CD4-positive, alpha-beta T cell treated with Interleukin-15 for 4 hours (primary cell): ENCODE data around the gene GPR18.

ENCODE experiments used
- DNase-seq: peaks from one replicate; pipeline ENCODE4 v3.0.0-alpha.2; 2020; ENCODE audit warnings: low spot score

The GPR18 gene

DNA sequence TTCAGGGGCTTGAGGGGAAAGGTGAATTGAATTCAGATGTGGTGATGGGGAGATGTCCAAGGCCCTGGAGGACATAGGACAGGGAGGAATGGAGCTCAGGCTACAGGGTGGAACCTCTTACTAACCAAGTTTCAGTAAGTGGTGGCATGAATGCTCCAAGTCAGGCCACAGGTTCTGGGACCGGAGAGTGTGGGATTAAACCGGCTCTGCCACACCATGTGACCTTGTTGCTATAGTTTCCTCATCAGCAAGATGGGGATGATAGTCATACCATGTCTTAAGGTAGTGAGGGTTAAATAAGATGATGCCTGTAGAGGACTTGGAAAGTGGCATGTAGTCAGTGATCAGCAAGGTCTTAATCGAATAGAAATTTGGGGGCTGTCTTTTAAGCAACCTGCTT lies 32.7 kb upstream of the GPR18 start:
- DNase-seq = no peak

DNA sequence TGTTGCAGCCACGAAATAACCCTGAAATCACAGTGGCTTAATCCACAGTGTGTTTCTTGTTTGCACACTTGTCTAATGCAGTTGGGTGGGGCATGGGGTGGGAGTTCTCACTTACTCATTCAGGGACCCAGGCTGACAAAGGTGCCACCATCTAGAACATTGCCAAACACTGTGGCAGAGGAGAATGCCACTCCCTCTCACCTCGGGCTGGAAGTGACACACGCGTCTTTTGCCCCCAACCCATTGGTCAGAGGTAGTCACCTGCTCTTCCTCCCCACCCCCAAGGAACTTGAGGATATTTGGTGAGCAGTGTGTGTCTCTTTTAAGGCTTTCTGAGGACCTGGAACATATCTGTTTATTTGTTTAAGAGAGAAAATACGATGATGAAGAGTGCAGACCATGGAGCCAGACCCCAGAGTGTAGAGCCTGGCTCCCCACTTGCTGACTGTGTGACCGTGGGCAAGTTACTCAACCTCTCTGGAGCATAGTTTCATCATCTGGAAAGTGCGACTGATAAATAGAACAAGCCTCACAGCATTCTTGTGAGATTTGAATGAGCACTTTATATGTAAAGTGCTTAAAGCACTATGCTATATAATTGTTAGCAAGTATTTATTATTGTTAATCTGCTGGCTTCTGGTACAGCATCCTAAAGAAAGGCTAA lies 31.6 kb upstream of the GPR18 start:
- DNase-seq = peak; percentile 86

DNA sequence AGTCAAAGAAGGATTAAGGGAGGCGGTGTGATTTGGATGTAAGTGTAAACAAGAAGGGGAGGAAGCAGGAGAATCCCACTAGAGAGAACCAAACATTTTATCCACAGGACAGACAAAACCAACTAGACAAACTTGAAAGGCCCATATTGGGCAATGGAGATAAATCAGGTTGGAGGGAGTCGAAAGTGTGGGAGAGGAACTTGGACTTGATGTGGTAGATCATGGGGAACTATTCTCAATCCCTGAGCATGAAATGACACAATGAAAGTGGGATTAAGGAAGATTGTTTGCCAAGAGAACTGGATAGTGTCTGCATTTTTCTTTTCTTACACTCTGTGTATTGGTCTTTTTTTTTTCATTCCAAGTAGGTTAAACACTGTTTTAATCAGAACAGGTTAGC lies 31.1 kb upstream of the GPR18 start:
- no peak for DNase-seq

DNA sequence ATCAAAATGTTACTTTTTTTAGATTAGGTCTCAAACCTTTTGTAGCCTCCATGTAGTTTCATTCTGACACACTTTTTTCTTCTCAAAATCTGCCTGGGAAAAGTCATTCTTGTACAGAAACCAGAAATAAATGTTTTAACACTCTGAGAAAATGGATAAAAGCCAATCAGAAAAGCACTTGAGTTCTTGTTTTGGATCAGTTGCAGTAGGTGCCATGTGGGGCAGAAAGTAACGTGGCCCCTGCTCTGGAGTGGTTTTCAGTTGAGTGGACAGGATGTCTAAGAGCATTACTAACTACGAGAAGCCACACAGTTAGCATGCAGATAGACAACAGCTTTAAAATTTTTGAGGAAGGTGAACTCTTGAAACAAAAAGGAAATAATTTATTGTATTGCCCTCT lies 29.9 kb upstream of the GPR18 start:
- DNase-seq = no peak

DNA sequence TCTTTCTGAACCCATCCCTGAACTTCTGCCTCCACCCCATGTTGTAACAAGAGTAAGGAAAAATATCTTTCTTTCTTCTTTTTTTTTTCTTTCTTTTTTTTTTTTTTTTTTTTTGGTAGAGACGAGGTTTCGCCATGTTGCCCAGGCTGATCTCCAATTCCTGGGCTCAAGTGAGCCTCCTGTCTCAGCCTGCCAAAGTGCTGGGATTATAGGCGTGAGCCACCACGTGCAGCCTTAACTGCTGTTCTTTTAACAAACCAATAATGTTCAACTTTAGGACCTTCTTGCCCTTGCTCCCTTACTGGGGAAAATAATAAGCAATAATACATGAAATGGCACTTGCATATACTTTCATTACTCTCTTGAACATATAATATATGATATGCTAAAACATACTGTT lies 29.4 kb upstream of the GPR18 start:
- DNase-seq = no peak

DNA sequence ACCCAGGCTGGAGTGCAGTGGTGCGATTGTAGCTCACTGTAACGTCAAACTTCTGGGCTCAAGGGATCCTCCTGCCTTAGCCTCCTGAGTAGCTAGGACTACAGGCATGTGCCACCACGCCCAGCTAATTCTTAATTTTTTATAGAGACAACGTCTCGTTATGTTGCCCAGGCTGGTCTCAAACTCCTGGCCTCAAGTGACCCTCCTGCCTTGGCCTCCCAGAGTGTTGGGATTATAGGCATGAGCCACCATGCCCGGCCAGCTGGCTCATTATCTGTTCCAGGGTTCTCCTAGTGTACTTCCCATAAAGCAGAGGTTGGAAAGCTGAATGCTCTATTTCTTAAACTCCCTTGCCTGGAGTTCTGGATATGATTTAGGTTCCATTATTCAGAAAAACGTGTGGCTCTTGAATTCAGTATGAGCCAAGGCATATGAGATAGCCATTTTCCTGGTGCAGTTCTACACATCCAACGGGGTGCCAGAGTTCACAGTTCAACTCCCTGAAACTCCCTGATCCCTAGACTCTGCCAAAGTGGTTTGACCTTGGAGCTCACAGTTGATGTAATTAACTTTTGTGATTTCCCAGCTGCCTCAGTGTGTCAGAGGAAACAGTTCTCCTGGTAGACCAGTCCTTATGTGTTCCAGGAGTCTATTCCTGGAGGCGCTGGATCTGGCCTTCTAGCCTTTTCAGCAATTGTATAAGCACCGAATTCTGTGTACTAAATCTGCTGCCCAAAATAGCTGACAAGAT lies 27.4 kb upstream of the GPR18 start:
- no peak for DNase-seq

DNA sequence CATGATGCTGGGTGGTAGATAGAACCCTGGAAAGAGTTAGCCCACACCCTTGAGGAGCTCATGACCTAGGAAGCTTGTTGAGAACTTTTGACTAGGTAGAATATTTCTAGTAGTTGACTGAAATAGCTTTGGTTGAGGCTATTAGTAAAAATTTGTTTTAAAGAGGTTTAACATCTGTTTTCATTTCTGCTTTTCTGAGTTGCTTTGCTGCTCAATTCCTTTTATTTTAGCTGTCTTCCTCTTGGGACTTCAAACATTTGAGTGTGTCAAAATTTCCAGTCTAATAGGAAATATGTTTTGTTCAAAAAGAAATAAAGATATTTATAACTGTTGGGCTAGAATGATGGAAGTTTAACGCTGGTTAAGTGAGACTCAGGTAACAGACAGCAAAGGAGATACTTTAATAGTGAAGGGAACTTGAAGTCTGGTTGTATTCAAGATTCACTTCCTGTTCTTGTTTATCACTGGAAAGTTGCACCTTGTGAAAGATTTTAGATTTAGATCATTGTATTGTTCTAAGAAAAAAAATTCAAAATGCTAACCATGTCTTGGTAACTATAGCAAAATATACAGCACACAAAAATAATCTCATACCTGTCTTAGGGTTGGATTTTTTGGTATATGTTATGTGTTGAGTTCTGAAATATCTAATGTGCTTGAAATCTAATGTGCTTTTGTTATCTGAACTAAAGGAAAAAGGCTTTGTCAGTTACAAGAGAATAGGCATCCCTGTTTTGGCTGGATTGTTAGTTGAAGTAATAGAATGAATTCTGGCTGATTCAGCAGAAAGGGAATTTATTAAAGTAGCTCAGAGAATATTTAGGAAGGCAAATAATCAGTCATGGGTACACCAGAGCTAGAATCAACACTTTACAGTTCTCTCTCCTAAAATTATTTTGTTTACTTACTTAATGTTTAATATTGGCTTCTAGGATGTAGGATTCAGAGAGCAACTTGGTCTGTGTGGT lies 24.4 kb upstream of the GPR18 start:
- peak; percentile 71 for DNase-seq

DNA sequence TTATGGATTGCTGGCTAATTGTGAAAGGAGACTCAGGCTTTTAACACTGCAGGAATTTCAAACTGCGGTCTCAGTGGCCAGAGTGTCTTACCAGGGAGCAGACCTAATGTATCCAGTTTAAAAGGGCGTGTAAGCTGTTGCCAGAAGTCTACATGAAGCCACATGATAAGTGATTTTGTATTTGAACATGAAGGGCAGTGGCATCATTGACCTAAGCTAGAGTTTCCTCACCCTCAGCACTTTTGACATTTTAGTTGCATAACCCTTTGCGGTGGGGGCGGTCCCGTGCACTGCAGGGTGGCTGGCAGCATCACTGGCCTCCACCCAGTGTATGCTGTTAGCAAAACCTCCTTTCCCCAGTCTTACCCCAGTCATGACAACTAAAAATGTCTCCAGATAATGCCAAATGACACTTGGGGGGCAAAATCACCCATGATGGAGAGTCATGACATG lies 23.7 kb upstream of the GPR18 start:
- peak; percentile 75 for DNase-seq

DNA sequence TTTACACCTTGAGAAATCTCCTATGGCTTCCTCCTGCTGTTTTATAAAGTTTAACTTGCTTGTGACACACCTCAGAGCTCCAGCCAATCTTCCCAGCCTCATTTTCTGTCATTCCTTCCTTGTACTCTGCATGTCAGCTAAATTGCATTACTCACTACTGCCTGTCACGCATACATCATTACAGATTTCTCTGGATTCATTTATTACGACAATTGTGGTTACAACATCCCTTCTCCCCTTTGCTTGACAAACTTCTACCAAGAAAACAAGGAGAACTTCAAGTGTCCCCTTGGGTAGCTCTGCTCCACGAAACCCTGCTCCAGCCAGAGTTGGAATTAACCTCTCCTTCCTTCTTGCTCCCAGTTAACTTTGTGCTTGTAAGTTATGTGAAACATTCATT lies 22.0 kb upstream of the GPR18 start:
- no peak for DNase-seq

DNA sequence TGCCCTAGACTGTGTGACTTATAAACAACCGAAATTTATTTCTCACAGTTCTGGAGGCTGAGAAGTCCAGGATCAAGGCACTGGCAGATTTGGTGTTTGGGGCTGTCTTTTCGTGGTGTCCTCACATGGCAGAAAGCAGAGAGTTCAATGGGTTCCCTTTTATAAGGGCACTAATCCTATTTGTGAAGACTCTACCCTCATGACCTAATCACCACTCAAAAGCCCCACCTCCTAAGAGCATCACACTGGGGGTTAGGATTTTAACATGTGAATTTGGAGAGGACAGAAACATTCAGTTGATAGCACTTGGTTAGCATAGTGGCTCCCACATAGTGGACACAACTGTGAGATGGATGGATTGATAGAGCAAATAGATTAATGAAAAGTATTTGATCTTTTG lies 21.5 kb upstream of the GPR18 start:
- DNase-seq = no peak

DNA sequence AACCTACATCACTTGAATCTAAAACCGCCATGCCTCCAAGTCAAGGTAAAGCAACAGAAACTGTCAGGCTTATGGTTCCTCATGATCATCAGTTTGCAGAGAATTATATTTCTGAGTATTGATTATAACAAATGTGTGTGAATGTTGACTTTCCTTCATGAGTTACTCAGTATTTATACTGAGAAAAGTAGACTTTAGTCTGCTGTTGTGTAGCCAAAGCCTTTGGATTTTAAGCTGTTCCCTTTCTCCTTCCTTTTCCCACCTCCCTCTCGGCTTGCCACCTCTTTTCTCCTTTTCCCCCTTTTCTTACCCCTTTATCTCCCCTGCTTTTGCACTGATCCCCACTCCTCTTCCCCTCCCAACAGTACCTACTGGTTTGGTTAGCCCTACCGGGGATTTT lies 20.7 kb upstream of the GPR18 start:
- no peak for DNase-seq

DNA sequence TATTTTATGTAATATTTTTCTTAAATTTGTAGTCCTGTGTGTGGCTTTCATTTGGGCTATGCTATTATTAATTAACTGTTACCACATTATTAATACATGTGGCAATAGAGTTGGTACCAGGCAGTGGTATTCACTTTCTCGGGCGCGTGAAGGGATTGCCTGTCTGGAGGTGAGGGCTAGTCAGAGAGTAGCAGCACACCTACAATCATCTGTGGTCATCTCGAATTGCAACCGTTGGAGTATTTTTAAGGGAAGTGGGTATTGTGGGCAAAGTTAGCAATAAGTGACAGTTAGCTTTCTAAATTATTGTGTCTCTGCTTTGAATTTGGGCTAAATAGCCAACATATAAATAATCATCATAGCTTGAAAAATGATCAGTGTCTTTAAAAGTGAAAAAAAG lies 20.0 kb upstream of the GPR18 start:
- no peak for DNase-seq

DNA sequence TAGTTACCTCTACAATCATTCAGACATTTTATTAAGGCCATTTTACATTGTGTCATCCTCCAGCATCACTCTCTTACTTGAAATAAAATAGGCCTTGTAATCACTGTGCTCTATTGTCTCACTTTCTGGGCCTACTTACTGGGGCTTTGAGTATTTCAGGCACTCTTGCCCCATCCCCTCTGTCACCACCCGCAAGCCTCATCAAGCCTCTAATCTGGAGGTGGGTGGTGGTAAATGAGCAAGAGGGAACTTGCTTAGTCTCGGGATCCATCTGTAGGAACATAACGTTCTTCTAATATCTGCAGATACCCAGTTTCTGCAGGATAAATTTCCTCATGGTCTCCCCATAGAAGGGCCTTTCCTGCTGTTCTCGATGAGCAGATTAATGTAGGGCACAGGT lies 19.4 kb upstream of the GPR18 start:
- DNase-seq = no peak

DNA sequence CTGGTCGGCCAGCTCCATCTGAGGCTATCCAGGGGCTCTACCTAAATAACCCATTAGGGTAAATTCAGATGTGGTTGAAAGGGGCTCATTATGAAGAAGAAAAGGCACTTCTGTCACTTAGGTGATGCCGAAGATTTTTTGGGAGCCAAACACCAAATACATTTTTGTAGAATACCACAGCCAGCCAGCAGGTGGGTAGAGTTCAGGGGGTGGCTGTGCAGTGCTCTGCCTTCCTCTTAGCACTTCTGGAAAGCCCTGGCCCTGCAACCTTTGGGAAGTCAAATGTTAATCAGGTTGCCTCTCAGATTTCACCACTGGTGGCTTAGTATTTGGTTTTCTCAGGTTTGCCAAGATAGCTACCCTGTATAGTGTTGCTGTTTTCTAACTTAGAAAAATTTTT lies 18.5 kb upstream of the GPR18 start:
- DNase-seq = no peak

DNA sequence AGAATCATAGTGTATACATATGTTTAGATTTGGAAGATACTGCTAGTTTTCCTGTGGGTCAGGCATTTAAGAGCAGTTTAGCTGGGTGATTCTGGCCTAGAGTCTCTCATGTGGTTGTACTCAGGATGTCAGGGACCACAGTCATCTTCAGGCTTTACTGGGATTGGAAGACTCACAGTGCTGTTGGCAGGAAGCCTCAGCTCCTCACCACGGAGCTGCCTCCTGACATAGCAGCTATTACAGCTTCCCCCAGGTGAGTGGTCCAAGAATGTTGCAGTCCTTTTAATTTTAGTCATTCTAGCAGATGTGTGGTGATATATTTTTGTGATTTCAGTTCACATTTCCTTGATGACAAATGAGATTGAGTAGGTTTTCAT lies 16.9 kb upstream of the GPR18 start:
- peak; percentile 65 for DNase-seq

DNA sequence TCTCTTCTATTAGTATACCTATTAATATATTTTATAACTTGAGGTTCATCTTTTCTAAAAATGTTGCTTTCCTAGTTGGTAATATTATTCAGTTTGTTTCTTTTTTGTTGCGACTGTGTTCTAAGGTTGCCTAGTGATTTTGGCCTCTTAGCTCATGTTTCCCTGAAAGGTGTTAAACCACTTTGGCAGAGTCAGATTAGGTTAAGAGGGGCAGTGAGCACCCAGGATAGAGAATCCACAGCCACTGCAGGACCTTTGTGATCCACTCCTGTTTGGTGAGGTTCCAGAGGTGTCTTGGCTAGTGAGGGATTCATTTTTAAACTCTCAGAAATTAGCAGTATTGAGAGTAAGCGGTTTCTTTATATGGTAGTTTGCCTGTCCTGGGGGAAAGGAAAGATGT lies 14.9 kb upstream of the GPR18 start:
- DNase-seq = peak; percentile 75

DNA sequence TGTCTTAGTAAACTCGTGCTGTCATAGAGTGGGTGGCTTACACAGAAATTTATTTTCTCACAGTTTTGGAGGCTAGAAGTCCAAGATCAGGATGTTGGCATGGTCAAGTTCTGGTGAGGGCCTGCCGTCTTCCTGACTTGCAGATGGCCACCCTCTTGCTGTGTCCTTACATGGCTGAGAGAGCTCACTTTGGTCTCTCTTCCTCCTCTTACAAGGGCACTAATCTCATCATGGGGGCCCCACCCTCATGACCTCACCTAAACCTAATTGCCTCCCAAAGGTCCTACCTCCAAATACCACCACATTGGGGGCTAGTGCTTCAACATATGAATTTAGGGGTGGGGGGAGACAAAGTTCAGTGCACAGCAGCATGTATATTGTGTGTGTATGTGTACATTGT lies 14.3 kb upstream of the GPR18 start:
- no peak for DNase-seq

DNA sequence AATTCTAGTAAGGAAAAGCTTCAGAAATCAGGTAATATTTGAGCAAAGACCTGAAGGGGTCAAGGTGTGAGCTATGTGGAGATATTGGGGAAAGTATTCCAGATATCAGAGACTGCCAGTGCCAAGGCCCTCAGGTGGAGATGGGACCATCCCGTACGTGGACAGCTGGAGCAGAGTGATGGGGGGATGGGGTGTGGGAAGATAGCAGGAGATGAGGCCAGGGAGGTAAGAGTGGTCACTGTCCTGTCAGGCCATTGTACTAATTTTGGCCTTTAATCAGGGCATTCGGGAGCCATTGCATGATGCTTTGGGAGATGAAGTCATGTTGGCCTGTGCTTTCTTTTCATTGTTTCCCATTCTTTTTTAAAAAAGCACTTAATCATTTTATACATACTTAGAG lies 13.1 kb upstream of the GPR18 start:
- no peak for DNase-seq

DNA sequence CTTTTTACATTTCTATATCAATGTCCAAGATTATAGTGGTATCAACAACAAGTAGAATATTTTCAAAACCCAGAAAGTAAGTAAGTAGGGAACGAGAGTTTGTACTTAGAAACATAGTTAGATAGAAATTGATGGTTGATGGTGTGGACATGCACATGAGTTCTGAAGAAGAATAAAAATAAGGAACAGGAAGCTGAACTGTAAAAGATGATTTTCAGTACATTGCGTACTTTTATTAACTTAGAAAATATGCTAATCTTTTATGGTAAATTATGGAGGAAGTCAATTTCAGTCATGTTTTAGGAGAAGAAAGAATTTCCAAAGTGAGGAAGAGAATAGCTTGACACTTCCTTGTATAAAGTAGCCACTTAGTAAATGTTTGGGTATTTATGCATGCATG lies 12.3 kb upstream of the GPR18 start:
- DNase-seq = no peak

DNA sequence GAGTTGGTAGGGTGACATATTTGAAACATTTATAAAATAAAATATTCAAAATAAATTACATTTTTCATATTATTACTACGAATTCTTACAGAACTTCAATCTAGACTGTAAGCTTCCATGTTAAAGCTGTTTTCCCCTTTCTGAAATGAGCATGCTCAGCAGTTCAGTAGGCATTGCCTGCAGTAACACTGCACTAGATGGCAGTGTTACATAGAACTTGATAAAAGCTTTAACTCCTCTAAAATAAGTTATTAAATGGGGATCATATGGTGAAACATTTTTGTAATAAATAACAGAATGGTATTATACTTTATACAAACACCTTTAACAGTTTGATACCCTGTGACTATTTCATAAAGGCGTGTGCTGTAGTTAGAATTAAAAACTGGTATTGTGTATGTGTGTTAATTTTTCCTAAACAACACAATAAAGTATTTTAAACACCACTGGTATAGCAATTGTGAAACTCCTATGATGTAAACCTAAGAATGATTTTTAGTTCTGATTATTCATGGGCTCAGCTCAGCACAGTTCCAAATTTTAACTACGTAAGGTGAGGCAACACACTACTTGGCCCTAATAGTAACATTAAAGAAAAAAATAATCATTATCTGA lies 11.6 kb upstream of the GPR18 start:
- peak; percentile 71 for DNase-seq

DNA sequence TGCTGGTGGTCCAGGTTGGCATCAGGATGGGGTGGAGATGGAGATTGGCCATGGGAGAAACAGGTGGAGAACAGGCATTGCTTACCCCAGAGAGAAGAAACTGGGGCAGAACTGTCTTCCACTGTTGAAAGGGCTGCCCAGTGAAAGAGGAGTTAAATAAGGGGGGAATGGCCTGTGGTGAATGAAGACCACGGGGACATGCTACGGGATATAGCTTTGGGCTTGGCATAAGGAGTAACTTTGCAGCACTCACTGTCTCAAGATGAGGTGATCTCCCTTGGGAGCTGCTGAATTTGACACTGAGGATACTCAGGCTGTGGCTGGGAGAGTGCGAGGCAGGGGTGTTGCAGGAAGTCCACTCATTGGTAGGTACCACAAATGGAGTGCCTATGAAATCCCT lies 10.6 kb upstream of the GPR18 start:
- DNase-seq = no peak

DNA sequence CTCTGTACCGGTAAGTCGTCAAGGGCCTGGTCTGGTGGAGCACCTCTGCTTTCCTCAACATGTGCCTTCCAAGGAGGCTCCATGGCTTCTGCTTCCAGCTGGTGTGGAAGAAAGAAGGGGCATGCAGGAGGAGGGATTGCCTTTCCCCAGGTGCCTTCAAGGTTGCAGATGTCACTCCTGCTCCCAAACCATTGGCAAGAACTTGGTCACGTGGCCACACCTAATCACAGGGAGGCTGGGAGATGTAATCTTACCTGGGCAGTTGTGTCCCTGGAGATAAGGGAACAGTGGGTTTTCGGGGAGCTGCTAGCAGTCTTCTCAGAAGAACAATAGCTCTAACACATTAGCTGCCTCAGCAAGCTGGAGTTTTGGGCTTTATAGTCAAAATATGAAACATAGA lies 9.7 kb upstream of the GPR18 start:
- no peak for DNase-seq
